Measurements from ENCODE around the gene APOC4.

- TF ChIP-seq ZBTB33 (IDR thresholded peaks at IDR 0.05; ENCODE audit: extremely low read depth, insufficient replicate concordance, low read length) (no peak), RAD21 (IDR thresholded peaks at IDR 0.05; ENCODE audit: low read depth) (no peak), CTCF (IDR thresholded peaks at IDR 0.05 in 2 of 3, conservative IDR thresholded peaks at IDR 0.05 in 1 of 3; ENCODE audit: borderline replicate concordance in 1 of 3, insufficient read depth in 1 of 3, low read depth in 2 of 3, low read length in 2 of 3) (no peak)
Observed at GRCh38 chr19:44990459-44990858, 48.4 kb downstream of the APOC4 start.

Data from HCT116 (cell line).